HFF-Myc (cell line): Measurements from ENCODE around the gene WDR59.

Experiments
- DNase-seq: peaks from one replicate; pipeline ENCODE4 v3.0.0-alpha.2; 2011; ENCODE audit warnings: low read depth; ENCODE audit errors: extremely low read depth
- H3K4me3 ChIP-seq: replicated peaks from 2 replicates; pipeline ENCODE4 v1.5.1; 2011; ENCODE audit warnings: low read depth, mild to moderate bottlenecking, control low read depth, low read length
- TF ChIP-seq, protein P1 (sequence below): IDR thresholded peaks from 2 replicates; pipeline ENCODE4 v1.5.1; 2012; ENCODE audit warnings: mild to moderate bottlenecking, low read depth, low read length, control low read depth; ENCODE audit errors: missing control alignments

WDR59 gene

GRCh38 chr16:75003931-75004330 is 19.0 kb upstream of the WDR59 start:
- TF ChIP-seq, protein P1, sequence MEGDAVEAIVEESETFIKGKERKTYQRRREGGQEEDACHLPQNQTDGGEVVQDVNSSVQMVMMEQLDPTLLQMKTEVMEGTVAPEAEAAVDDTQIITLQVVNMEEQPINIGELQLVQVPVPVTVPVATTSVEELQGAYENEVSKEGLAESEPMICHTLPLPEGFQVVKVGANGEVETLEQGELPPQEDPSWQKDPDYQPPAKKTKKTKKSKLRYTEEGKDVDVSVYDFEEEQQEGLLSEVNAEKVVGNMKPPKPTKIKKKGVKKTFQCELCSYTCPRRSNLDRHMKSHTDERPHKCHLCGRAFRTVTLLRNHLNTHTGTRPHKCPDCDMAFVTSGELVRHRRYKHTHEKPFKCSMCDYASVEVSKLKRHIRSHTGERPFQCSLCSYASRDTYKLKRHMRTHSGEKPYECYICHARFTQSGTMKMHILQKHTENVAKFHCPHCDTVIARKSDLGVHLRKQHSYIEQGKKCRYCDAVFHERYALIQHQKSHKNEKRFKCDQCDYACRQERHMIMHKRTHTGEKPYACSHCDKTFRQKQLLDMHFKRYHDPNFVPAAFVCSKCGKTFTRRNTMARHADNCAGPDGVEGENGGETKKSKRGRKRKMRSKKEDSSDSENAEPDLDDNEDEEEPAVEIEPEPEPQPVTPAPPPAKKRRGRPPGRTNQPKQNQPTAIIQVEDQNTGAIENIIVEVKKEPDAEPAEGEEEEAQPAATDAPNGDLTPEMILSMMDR = no peak
- DNase-seq = no peak
- no peak overlapping the region for H3K4me3 ChIP-seq

- H3K4me3 ChIP-seq = no peak overlapping the region
- TF ChIP-seq, protein P1 = no peak
- DNase-seq = no peak
Measured at GRCh38 chr16:75002474-75002873, 17.6 kb upstream of the WDR59 start.

- peak overlapping the region; percentile 54 for H3K4me3 ChIP-seq
- DNase-seq = no peak
- TF ChIP-seq, protein P1 = no peak
Measured at GRCh38 chr16:75000481-75001081, 15.7 kb upstream of the WDR59 start.

GRCh38 chr16:74999609-75000480 is 14.9 kb upstream of the WDR59 start:
- TF ChIP-seq, protein P1 = no peak
- no peak for DNase-seq
- H3K4me3 ChIP-seq = peak overlapping the region; percentile 54

DNA sequence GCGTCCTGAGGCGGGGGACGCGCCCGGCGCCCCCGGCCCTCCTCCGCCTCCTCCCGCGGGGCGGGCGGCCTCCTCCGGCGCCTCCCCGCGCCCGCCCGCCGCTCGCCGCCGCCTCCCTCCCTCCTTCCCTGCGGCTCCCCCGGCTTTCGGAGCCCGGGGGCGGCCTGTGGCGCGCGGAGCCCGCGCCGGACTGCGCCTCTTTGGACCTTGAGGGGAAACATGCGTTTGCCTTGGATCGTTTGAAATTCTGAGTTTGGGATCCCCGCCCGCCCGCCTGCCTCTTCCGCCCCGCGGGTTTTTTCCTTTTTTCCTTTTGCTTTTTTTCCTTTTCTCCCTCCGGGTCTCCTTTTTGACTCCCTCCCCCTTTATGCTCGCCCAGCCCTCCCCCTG is 14.3 kb upstream of the WDR59 start:
- TF ChIP-seq, protein P1 = no peak
- DNase-seq = no peak
- peak overlapping the region; percentile 54 for H3K4me3 ChIP-seq

- H3K4me3 ChIP-seq = peak within 1 kb of the TSS; percentile 54
- TF ChIP-seq, protein P1 = peak; percentile 69
- peak; percentile 38 for DNase-seq
Measured at GRCh38 chr16:74998481-74999218, 13.7 kb upstream of the WDR59 start, which contains the start of gene ZNRF1. Gene ZNRF1 (plus strand): TSS chr16:74999024. CDS start chr16:74999672, 648 bp downstream.
